Mesendoderm (in vitro differentiated cells): ENCODE measurements around the gene ALOX5AP.

Experiments used
- DNase-seq: peaks from one replicate; pipeline ENCODE4 v3.0.0; 2013
- H2AK5ac ChIP-seq: 2 replicates; pipeline ENCODE4 v1.6.1; 2013; ENCODE audit warnings: low read length, inconsistent platforms
- H2BK120ac ChIP-seq: 2 replicates; pipeline ENCODE4 v1.6.1; 2013; ENCODE audit warnings: low read depth, mild to moderate bottlenecking, low read length, moderate library complexity, mixed read lengths
- H2BK15ac ChIP-seq: replicated peaks from 2 replicates; pipeline ENCODE4 v1.6.1; 2013; ENCODE audit warnings: low read depth, mild to moderate bottlenecking, moderate library complexity
- H2BK5ac ChIP-seq: 2 replicates; pipeline ENCODE4 v1.6.1; 2013; ENCODE audit warnings: low read length, inconsistent platforms
- H3K18ac ChIP-seq: 2 replicates; pipeline ENCODE4 v1.6.1; 2013; ENCODE audit warnings: mild to moderate bottlenecking, low read length, mixed read lengths
- H3K23ac ChIP-seq: one replicate; pipeline ENCODE4 v1.6.1; 2013; ENCODE audit warnings: low read length
- H3K27ac ChIP-seq: 2 replicates; pipeline ENCODE4 v1.5.1; 2013; ENCODE audit warnings: low read depth, mild to moderate bottlenecking, inconsistent platforms, low read length, moderate library complexity
- H3K27me3 ChIP-seq: 2 replicates; pipeline ENCODE4 v1.6.1; 2013; ENCODE audit warnings: low read length, control low read depth, mild to moderate bottlenecking, inconsistent platforms; ENCODE audit not compliant: insufficient read depth, poor library complexity
- H3K36me3 ChIP-seq: 2 replicates; pipeline ENCODE4 v1.6.1; 2013; ENCODE audit warnings: low read length, inconsistent platforms; ENCODE audit not compliant: control insufficient read depth, insufficient read depth
- H3K4ac ChIP-seq: one replicate; pipeline ENCODE4 v1.6.1; 2013; ENCODE audit warnings: low read depth, mild to moderate bottlenecking, low read length, moderate library complexity
- H3K4me1 ChIP-seq: 2 replicates; pipeline ENCODE4 v1.6.1; 2013; ENCODE audit warnings: low read depth, low read length, inconsistent platforms; ENCODE audit not compliant: control insufficient read depth
- H3K4me2 ChIP-seq: 2 replicates; pipeline ENCODE4 v1.6.1; 2013; ENCODE audit warnings: low read length
- H3K4me3 ChIP-seq: 2 replicates; pipeline ENCODE4 v1.5.1; 2013; ENCODE audit warnings: mild to moderate bottlenecking, low read length
- H3K56ac ChIP-seq: one replicate; pipeline ENCODE4 v1.6.1; 2013; ENCODE audit warnings: low read length
- H3K79me1 ChIP-seq: 2 replicates; pipeline ENCODE4 v1.6.1; 2013; ENCODE audit warnings: low read length, inconsistent platforms
- H3K79me2 ChIP-seq: 2 replicates; pipeline ENCODE4 v1.6.1; 2013; ENCODE audit warnings: mild to moderate bottlenecking, low read length; ENCODE audit not compliant: control insufficient read depth, insufficient read depth
- H3K9ac ChIP-seq: 2 replicates; pipeline ENCODE4 v1.6.1; 2013; ENCODE audit warnings: low read length, inconsistent platforms
- H4K5ac ChIP-seq: one replicate; pipeline ENCODE4 v1.6.1; 2013; ENCODE audit warnings: low read length
- H4K8ac ChIP-seq: one replicate; pipeline ENCODE4 v1.6.1; 2013; ENCODE audit warnings: low read depth, mild to moderate bottlenecking, control low read depth, low read length, moderate library complexity
- WGBS: extraction: QIAGEN DNeasy Blood & Tissue Kit; methylation state at CpG from one replicate; pipeline ENCODE4 v1.1.7; 2013; ENCODE audit warnings: low lambda C conversion rate, missing lambda C conversion rate; ENCODE audit not compliant: insufficient coverage; ENCODE audit errors: extremely low coverage; 5-methylcytosine and 5-hydroxymethylcytosine counted together

Gene ALOX5AP

GRCh38 chr13:30800107-30800506, 64.8 kb downstream of the ALOX5AP start:
- Histone ChIP-seq H3K36me3 (no peaks in the 10 kb centered on the region), H3K4ac (no peak overlapping the region), H3K18ac (no peak overlapping the region), H4K8ac (no peak overlapping the region), H3K79me2 (no peaks in the 10 kb centered on the region), H3K23ac (no peak overlapping the region), H2BK15ac (no peak overlapping the region), H2AK5ac (no peak overlapping the region), H3K79me1 (no peaks in the 10 kb centered on the region), H3K4me2 (no peak overlapping the region), H3K4me1 (no peaks in the 10 kb centered on the region), H3K27me3 (no peaks in the 10 kb centered on the region), H2BK5ac (no peak overlapping the region), H3K4me3 (no peak overlapping the region), H3K9ac (no peak overlapping the region), H3K27ac (no peak overlapping the region), H3K56ac (no peak overlapping the region), H4K5ac (no peak overlapping the region), H2BK120ac (no peak overlapping the region)
- no peak for DNase-seq
- no CpG with 5 or more reads among the region's 2 CpGs for WGBS

DNA sequence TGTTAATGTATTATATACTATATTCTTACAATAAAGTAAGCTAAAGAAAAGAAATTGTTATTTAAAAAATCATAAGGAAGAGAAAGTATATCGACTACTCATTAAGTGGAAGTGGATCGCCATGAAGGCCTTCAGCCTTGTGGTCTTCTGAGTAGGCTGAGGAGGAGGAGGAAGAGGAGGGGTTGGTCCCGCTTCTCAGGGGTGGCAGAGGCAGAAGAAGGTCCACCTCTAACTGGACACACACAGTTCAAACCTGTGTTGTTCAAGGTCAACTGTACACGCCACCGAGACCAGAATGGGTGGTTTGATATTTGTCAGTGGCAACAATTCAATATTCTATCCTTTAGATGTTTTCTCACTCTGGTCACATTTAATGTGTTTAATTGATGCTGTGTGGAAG, 67.2 kb downstream of the ALOX5AP start:
- Histone ChIP-seq H3K79me2 (no peaks in the 10 kb centered on the region), H3K4me3 (no peak overlapping the region), H4K8ac (no peak overlapping the region), H3K23ac (no peak overlapping the region), H3K4ac (no peak overlapping the region), H2AK5ac (no peak overlapping the region), H3K18ac (no peak overlapping the region), H3K9ac (no peak overlapping the region), H2BK15ac (no peak overlapping the region), H3K27ac (no peak overlapping the region), H2BK120ac (no peak overlapping the region), H3K27me3 (no peaks in the 10 kb centered on the region), H4K5ac (no peak overlapping the region), H2BK5ac (no peak overlapping the region), H3K4me2 (no peak overlapping the region), H3K56ac (no peak overlapping the region), H3K79me1 (no peaks in the 10 kb centered on the region), H3K4me1 (no peaks in the 10 kb centered on the region), H3K36me3 (no peaks in the 10 kb centered on the region)
- DNase-seq: no peak
- no CpG with 5 or more reads among the region's 5 CpGs for WGBS

DNA sequence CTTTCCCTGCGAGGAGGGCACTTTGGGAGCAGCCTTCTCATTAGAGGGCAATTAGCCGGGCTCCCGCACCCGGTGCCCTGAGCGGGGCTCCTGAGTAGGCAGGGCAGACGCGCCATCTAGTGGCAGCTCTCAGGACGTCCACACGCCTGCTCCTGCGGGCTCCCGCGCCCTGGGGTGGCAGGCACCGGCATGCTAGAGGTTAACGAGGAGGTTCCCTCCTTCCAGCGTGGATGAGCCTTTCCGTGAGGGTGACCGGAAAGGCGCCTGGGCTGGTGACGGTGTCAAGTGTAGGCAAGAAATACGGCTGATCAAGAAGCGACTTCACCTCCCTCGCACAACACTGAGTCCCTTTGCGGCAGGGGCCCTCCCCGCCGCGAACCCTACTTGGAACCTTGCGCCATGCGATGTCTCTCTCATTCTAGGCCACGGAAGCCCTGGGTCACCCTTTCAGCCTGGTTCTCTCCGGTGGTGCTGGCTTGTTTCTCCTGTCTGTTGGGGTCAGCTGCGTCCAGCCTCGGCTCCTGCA, 67.7 kb downstream of the ALOX5AP start:
- Histone ChIP-seq H3K27ac (no peak overlapping the region), H2BK15ac (no peak overlapping the region), H2BK120ac (no peak overlapping the region), H3K18ac (no peak overlapping the region), H4K5ac (no peak overlapping the region), H2BK5ac (no peak overlapping the region), H4K8ac (no peak overlapping the region), H3K27me3 (no peaks in the 10 kb centered on the region), H3K79me1 (no peaks in the 10 kb centered on the region), H3K36me3 (no peaks in the 10 kb centered on the region), H3K79me2 (no peaks in the 10 kb centered on the region), H3K23ac (no peak overlapping the region), H3K4me3 (no peak overlapping the region), H3K4me1 (no peaks in the 10 kb centered on the region), H2AK5ac (no peak overlapping the region), H3K9ac (peak overlapping the region; percentile 21), H3K4me2 (peak overlapping the region; percentile 13), H3K56ac (peak overlapping the region; percentile 68), H3K4ac (no peak overlapping the region)
- DNase-seq: peak; percentile 77
- no CpG with 5 or more reads among the region's 32 CpGs for WGBS

DNA sequence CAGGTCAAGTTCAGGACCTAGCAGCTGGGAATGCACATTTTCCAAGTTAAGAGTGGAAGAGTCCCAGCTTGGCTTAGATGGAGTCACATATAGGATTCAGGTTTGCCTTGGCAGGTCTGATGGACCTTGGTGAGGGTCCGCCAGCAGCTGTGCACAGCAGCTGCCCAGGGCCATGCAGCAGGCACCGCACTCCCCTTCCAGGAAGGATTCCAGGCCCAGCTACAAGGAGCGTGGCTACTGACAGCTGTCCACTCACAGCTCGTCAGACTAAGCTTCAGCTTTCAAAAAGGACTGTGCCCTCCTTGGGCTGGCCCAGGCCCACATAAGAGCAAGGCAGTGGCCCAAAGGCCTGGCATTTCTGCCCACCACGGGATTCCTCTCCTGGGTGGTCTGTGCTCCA, 68.4 kb downstream of the ALOX5AP start:
- no peak overlapping the region for H3K23ac ChIP-seq
- no peaks in the 10 kb centered on the region for H3K36me3 ChIP-seq
- no peak overlapping the region for H4K5ac ChIP-seq
- no peak overlapping the region for H3K4me2 ChIP-seq
- no peak overlapping the region for H3K18ac ChIP-seq
- H3K79me2 ChIP-seq: no peaks in the 10 kb centered on the region
- no peak overlapping the region for H2BK15ac ChIP-seq
- no peak overlapping the region for H3K4ac ChIP-seq
- no peak overlapping the region for H3K56ac ChIP-seq
- no peak overlapping the region for H4K8ac ChIP-seq
- DNase-seq: no peak
- WGBS: no CpG with 5 or more reads among the region's 5 CpGs
- H3K4me3 ChIP-seq: no peak overlapping the region
- H2AK5ac ChIP-seq: no peak overlapping the region
- H3K27me3 ChIP-seq: no peaks in the 10 kb centered on the region
- no peak overlapping the region for H3K27ac ChIP-seq
- no peaks in the 10 kb centered on the region for H3K79me1 ChIP-seq
- H3K4me1 ChIP-seq: no peaks in the 10 kb centered on the region
- H2BK5ac ChIP-seq: no peak overlapping the region
- H3K9ac ChIP-seq: no peak overlapping the region
- no peak overlapping the region for H2BK120ac ChIP-seq

DNA sequence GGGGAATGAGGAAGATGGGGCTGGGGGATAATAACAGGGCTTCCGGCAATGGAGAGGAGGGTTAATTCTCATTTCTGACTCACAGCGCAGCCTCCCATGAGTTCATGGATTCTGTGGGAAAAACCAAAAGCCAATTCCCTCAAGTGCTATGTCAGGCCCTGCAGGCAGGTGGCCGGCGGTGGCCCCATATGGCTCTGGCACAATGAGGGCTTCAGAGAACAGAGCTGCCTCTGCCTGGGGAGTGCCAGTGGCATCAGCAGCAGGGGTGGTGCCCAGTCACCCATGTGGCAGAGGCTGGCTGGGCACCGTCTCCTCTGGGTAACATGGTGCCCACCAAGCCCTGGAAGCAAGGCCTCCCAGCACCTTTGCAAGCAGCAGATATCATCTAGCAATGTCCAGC, 69.1 kb downstream of the ALOX5AP start:
- no peaks in the 10 kb centered on the region for H3K79me1 ChIP-seq
- H3K27ac ChIP-seq: no peak overlapping the region
- H3K27me3 ChIP-seq: no peaks in the 10 kb centered on the region
- no peak overlapping the region for H4K8ac ChIP-seq
- DNase-seq: no peak
- H2BK5ac ChIP-seq: no peak overlapping the region
- H3K36me3 ChIP-seq: no peaks in the 10 kb centered on the region
- H2BK15ac ChIP-seq: no peak overlapping the region
- H3K4me3 ChIP-seq: no peak overlapping the region
- no peak overlapping the region for H3K56ac ChIP-seq
- no peak overlapping the region for H3K18ac ChIP-seq
- H3K23ac ChIP-seq: no peak overlapping the region
- H2BK120ac ChIP-seq: no peak overlapping the region
- H3K79me2 ChIP-seq: no peaks in the 10 kb centered on the region
- H2AK5ac ChIP-seq: no peak overlapping the region
- H3K4me1 ChIP-seq: no peaks in the 10 kb centered on the region
- H4K5ac ChIP-seq: no peak overlapping the region
- no peak overlapping the region for H3K4me2 ChIP-seq
- no CpG with 5 or more reads among the region's 5 CpGs for WGBS
- no peak overlapping the region for H3K4ac ChIP-seq
- no peak overlapping the region for H3K9ac ChIP-seq

DNA sequence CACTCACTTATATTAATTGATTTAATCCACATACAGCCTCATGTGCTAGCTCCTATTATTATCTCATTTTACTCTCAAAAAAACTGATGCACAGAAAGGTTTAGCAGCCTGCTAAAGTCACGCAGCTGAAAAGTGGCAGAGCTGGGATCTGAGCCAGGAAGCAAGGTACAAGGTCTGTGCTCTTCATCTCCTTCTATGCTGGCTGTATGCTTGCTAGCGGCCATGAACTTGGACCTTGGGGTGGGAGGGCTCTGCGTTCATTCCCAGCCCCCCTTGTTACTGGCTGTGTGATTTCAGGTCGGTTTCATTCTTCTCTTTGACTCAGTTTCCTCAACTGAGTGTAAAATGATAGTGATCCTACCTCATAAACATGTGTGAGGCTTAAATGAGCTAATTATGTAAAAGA, 69.8 kb downstream of the ALOX5AP start:
- Histone ChIP-seq H2BK15ac (no peak overlapping the region), H3K27me3 (no peaks in the 10 kb centered on the region), H3K79me2 (no peaks in the 10 kb centered on the region), H3K79me1 (no peaks in the 10 kb centered on the region), H3K4me1 (no peaks in the 10 kb centered on the region), H4K5ac (no peak overlapping the region), H3K27ac (no peak overlapping the region), H3K4ac (no peak overlapping the region), H2BK5ac (no peak overlapping the region), H2BK120ac (no peak overlapping the region), H3K4me3 (no peak overlapping the region), H3K23ac (no peak overlapping the region), H3K56ac (no peak overlapping the region), H3K18ac (no peak overlapping the region), H4K8ac (no peak overlapping the region), H3K9ac (no peak overlapping the region), H3K4me2 (no peak overlapping the region), H2AK5ac (no peak overlapping the region), H3K36me3 (no peaks in the 10 kb centered on the region)
- no peak for DNase-seq
- no CpG with 5 or more reads among the region's 4 CpGs for WGBS
